HepG2 (cell line): ENCODE measurements around the gene DNAJC7. TPM values are rescaled to one million over a fixed set of nuclear protein-coding genes. Genes with fewer than 3 reads are reported as not detected.

Source experiments
- ATAD3A ChIP-seq: sonication (generic); formaldehyde crosslinking; IDR thresholded peaks from 2 replicates; pipeline ENCODE4 v1.4.0; 2020; ENCODE audit warnings: missing genetic modification reagents
- ATRX ChIP-seq: sonication (generic); formaldehyde crosslinking; IDR thresholded peaks from 2 replicates; pipeline ENCODE4 v1.4.0; 2020; ENCODE audit warnings: missing genetic modification reagents, borderline replicate concordance
- BRCA1 ChIP-seq: sonication (generic); formaldehyde crosslinking; IDR thresholded peaks from 2 replicates; pipeline ENCODE4 v1.4.0; 2020; ENCODE audit warnings: missing genetic modification reagents
- CAMTA2 ChIP-seq: sonication (generic); formaldehyde crosslinking; IDR thresholded peaks from 2 replicates; pipeline ENCODE4 v1.4.0; 2020; ENCODE audit warnings: mild to moderate bottlenecking, missing genetic modification reagents, borderline replicate concordance
- CBX1 ChIP-seq: IDR thresholded peaks from one replicate; pipeline ENCODE4 v1.6.1; 2016; ENCODE audit warnings: antibody characterized with exemption, low read depth
- CREB1 ChIP-seq, 2 experiments: fragments of 450-650 bp in 1 of 2; IDR thresholded peaks; 2 replicates each; pipeline ENCODE4 v1.6.1; 2016 to 2017; ENCODE audit warnings: control low read depth in 1 of 2, mild to moderate bottlenecking in 1 of 2, missing compliant biosample characterization in 1 of 2, missing genetic modification characterization in 1 of 2
- CTCF ChIP-seq: sonication (generic); formaldehyde crosslinking; IDR thresholded peaks from 2 replicates; pipeline ENCODE4 v1.5.0; 2020; ENCODE audit warnings: mild to moderate bottlenecking, missing genetic modification reagents, moderate library complexity
- FOXA3 ChIP-seq: IDR thresholded peaks from 2 replicates; pipeline ENCODE4 v1.6.1; 2016; ENCODE audit warnings: missing genetic modification reagents, missing compliant biosample characterization
- HDAC6 ChIP-seq: fragments of 200-600 bp; sonication (generic); IDR thresholded peaks from 2 replicates; pipeline ENCODE4 v1.7.0; 2017; ENCODE audit warnings: mild to moderate bottlenecking, antibody characterized with exemption, low read length, low read depth
- HNF4G ChIP-seq, 2 experiments: sonication (generic) in 1 of 2; formaldehyde crosslinking in 1 of 2; IDR thresholded peaks; 2 replicates each; pipeline versions ENCODE4 v1.4.0 to v1.6.1; 2011 to 2020; ENCODE audit warnings: borderline replicate concordance in 2 of 2, low read depth in 2 of 2, mild to moderate bottlenecking in 2 of 2, low read length in 1 of 2, missing genetic modification reagents in 1 of 2, moderate library complexity in 1 of 2
- HOXD1 ChIP-seq: sonication (generic); formaldehyde crosslinking; IDR thresholded peaks from 2 replicates; pipeline ENCODE4 v1.5.0; 2020; ENCODE audit warnings: missing genetic modification reagents
- KDM4B ChIP-seq: sonication (generic); formaldehyde crosslinking; IDR thresholded peaks from 2 replicates; pipeline ENCODE4 v1.4.0; 2020; ENCODE audit warnings: missing genetic modification reagents
- MTF1 ChIP-seq: sonication (generic); formaldehyde crosslinking; IDR thresholded peaks from 2 replicates; pipeline ENCODE4 v1.5.0; 2020; ENCODE audit warnings: missing genetic modification reagents
- NFKB2 ChIP-seq: sonication (generic); formaldehyde crosslinking; IDR thresholded peaks from 2 replicates; pipeline ENCODE4 v1.4.0; 2020; ENCODE audit warnings: missing genetic modification reagents, borderline replicate concordance
- TFE3 ChIP-seq: IDR thresholded peaks from 2 replicates; pipeline ENCODE4 v1.6.1; 2016
- ZGPAT ChIP-seq: IDR thresholded peaks from 2 replicates; pipeline ENCODE4 v1.6.1; 2016; ENCODE audit warnings: mild to moderate bottlenecking
- ZKSCAN1 ChIP-seq: fragments of 150-350 bp; IDR thresholded peaks from 2 replicates; pipeline ENCODE4 v1.6.1; 2014; ENCODE audit warnings: low read length
- ZNF180 ChIP-seq: sonication (generic); formaldehyde crosslinking; IDR thresholded peaks from 2 replicates; pipeline ENCODE4 v1.4.0; 2020; ENCODE audit warnings: low read depth, missing genetic modification reagents, borderline replicate concordance
- ZNF343 ChIP-seq: sonication (generic); formaldehyde crosslinking; IDR thresholded peaks from 2 replicates; pipeline ENCODE4 v1.4.0; 2020; ENCODE audit warnings: mild to moderate bottlenecking, missing genetic modification reagents
- ZNF678 ChIP-seq: sonication (generic); formaldehyde crosslinking; IDR thresholded peaks from 2 replicates; pipeline ENCODE4 v1.4.0; 2020; ENCODE audit warnings: mild to moderate bottlenecking, missing genetic modification reagents
- ZNF75D ChIP-seq: sonication (generic); formaldehyde crosslinking; IDR thresholded peaks from 2 replicates; pipeline ENCODE4 v1.8.1; 2023; ENCODE audit warnings: missing genetic modification reagents, mild to moderate bottlenecking, borderline replicate concordance
- ZSCAN20 ChIP-seq: sonication (generic); formaldehyde crosslinking; IDR thresholded peaks from 2 replicates; pipeline ENCODE4 v1.4.0; 2020; ENCODE audit warnings: missing genetic modification reagents, mild to moderate bottlenecking, borderline replicate concordance
- polyA plus RNA-seq, 8 experiments: library from polyadenylated mRNA; depleted of rRNA in 3 of 8; stranded (reverse) in 7 of 8; unstranded in 1 of 8; fragments of >200 nt; fragmentation: Illumina TruSeq in 4 of 8; extraction: Trizol in 4 of 8; gene quantifications; 2 replicates each; pipeline versions ENCODE4 v1.2.1 to v1.2.3, GENCODE V29; 2011 to 2016; ENCODE audit warnings: low read depth in 4 of 8, missing spikeins in 1 of 8, mixed read lengths in 1 of 8; ENCODE audit not compliant: insufficient read depth in 1 of 8
- total RNA-seq, 5 experiments: library from RNA; depleted of rRNA; stranded (reverse); fragments of >200 nt; fragmentation: Illumina TruSeq; extraction: Trizol; gene quantifications; 2 replicates each; pipeline ENCODE4 v1.2.3, GENCODE V29; 2016; ENCODE audit warnings: low read depth in 1 of 5
- TF ChIP-seq, protein P1 (sequence below): IDR thresholded peaks from 2 replicates; pipeline ENCODE4 v1.6.1; 2016; ENCODE audit warnings: mild to moderate bottlenecking, missing biosample characterization, missing genetic modification reagents
- TF ChIP-seq, protein P2 (sequence below): sonication (generic); formaldehyde crosslinking; IDR thresholded peaks from 2 replicates; pipeline ENCODE4 v1.8.0; 2022; ENCODE audit warnings: mild to moderate bottlenecking, missing genetic modification reagents, moderate library complexity

Gene DNAJC7
- total and polyA plus RNA-seq, 2 of the 13 experiments (the other 11 are each of a cell fraction or from before 2014, with no cell fraction given) = 47.7 to 132 TPM

GRCh38 chr17:41989702-41990419 lies 27.4 kb downstream of the DNAJC7 start (continued):
- TF ChIP-seq CTCF = peak; percentile 33
- TF ChIP-seq ZNF343 (CRISPR knock-in tag) = no peak
- no peak for TF ChIP-seq ZNF678 (CRISPR knock-in tag)
- TF ChIP-seq ATRX (CRISPR knock-in tag) = no peak
- no peak for TF ChIP-seq ZNF75D (CRISPR knock-in tag)
- TF ChIP-seq CBX1 = no peak
- TF ChIP-seq FOXA3 (CRISPR knock-in tag) = peak; percentile 83
- no peak for TF ChIP-seq ZSCAN20 (CRISPR knock-in tag)
- TF ChIP-seq, protein P1, sequence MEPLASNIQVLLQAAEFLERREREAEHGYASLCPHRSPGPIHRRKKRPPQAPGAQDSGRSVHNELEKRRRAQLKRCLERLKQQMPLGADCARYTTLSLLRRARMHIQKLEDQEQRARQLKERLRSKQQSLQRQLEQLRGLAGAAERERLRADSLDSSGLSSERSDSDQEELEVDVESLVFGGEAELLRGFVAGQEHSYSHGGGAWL (CRISPR knock-in tag) = no peak
- peak; percentile 96 for TF ChIP-seq HNF4G (IDR thresholded peaks at IDR 0.05; ENCODE audit: borderline replicate concordance, low read depth, low read length)
- TF ChIP-seq HNF4G (CRISPR knock-in tag; IDR thresholded peaks at IDR 0.05; ENCODE audit: borderline replicate concordance, low read depth) = peak; percentile 50; the same call in 1 of the 2 replicates
- no peak for TF ChIP-seq HOXD1 (CRISPR knock-in tag)
- no peak for TF ChIP-seq CAMTA2 (CRISPR knock-in tag)
- no peak; the same call in 1 of the 2 replicates for TF ChIP-seq ZKSCAN1
- no peak for TF ChIP-seq BRCA1
- TF ChIP-seq NFKB2 (CRISPR knock-in tag) = no peak
- TF ChIP-seq TFE3 (CRISPR knock-in tag) = 0 out of 2 replicates have a peak, but pooled peaks have one; percentile 27
- TF ChIP-seq, protein P2, sequence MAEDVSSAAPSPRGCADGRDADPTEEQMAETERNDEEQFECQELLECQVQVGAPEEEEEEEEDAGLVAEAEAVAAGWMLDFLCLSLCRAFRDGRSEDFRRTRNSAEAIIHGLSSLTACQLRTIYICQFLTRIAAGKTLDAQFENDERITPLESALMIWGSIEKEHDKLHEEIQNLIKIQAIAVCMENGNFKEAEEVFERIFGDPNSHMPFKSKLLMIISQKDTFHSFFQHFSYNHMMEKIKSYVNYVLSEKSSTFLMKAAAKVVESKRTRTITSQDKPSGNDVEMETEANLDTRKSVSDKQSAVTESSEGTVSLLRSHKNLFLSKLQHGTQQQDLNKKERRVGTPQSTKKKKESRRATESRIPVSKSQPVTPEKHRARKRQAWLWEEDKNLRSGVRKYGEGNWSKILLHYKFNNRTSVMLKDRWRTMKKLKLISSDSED (CRISPR knock-in tag) = no peak
- no peak for TF ChIP-seq ATAD3A (CRISPR knock-in tag)
- TF ChIP-seq KDM4B (CRISPR knock-in tag) = no peak
- TF ChIP-seq HDAC6 = no peak
- TF ChIP-seq CREB1 (IDR thresholded peaks at IDR 0.05) = no peak
- peak; percentile 52; the same call in 1 of the 2 replicates for TF ChIP-seq CREB1 (CRISPR knock-in tag; IDR thresholded peaks at IDR 0.05)
- TF ChIP-seq MTF1 (CRISPR knock-in tag) = no peak
- no peak for TF ChIP-seq ZNF180 (CRISPR knock-in tag)
- peak; percentile 74; the same call in 1 of the 2 replicates for TF ChIP-seq ZGPAT (CRISPR knock-in tag)
